OCI-LY7 (cell line): ENCODE measurements around the gene NAP1L4.

Source experiments
- CTCF ChIP-seq: fragments of 200-600 bp; sonication (generic); conservative IDR thresholded peaks from 2 replicates; pipeline ENCODE4 v1.5.1; 2014; ENCODE audit warnings: mild to moderate bottlenecking, antibody characterized with exemption, low read length, moderate library complexity, mixed read lengths
- EZH2phosphoT487 ChIP-seq: fragments of 200-600 bp; sonication (generic); IDR thresholded peaks from 2 replicates; pipeline ENCODE4 v1.6.1; 2018; ENCODE audit warnings: low read depth, borderline replicate concordance, mild to moderate bottlenecking, mixed run types, antibody characterized with exemption, low read length, moderate library complexity, mixed read lengths

- TF ChIP-seq CTCF (no peak), EZH2phosphoT487 (no peak)
Measured at GRCh38 chr11:2982214-2982613, 9.9 kb downstream of the NAP1L4 start.
